MM.1S (cell line): ENCODE data around the gene APOB.

ENCODE experiments used
- DNase-seq: peaks from one replicate; pipeline ENCODE4 v3.0.0-alpha.2; 2015
- H2AFZ ChIP-seq: fragments of 300-600 bp; sonication (generic); 2 replicates; pipeline ENCODE4 v1.6.0; 2016; ENCODE audit warnings: antibody characterized with exemption, low read length
- H3F3A ChIP-seq: fragments of 300-600 bp; sonication (generic); 2 replicates; pipeline ENCODE4 v1.6.1; 2016; ENCODE audit warnings: mild to moderate bottlenecking, antibody characterized with exemption, low read length, moderate library complexity, mixed read lengths; ENCODE audit not compliant: insufficient read depth
- H3K27ac ChIP-seq: fragments of 300-600 bp; sonication (generic); 2 replicates; pipeline ENCODE4 v1.5.1; 2016; ENCODE audit warnings: mild to moderate bottlenecking, low read length
- H3K27me3 ChIP-seq: fragments of 300-600 bp; sonication (generic); replicated peaks from 2 replicates; pipeline ENCODE4 v1.6.0; 2016; ENCODE audit warnings: low read length; ENCODE audit not compliant: insufficient read depth
- H3K36me3 ChIP-seq: fragments of 300-600 bp; sonication (generic); replicated peaks from 2 replicates; pipeline ENCODE4 v1.6.1; 2016; ENCODE audit warnings: mild to moderate bottlenecking, low read length, mixed read lengths; ENCODE audit not compliant: insufficient read depth
- H3K4me1 ChIP-seq: fragments of 300-600 bp; sonication (generic); 2 replicates; pipeline ENCODE4 v1.6.1; 2016; ENCODE audit warnings: low read length, mixed read lengths
- H3K4me2 ChIP-seq: fragments of 300-600 bp; sonication (generic); 2 replicates; pipeline ENCODE4 v1.6.0; 2016; ENCODE audit warnings: low read depth, low read length
- H3K4me3 ChIP-seq: fragments of 300-600 bp; sonication (generic); 2 replicates; pipeline ENCODE4 v1.5.1; 2016; ENCODE audit warnings: low read length, mixed read lengths
- H3K79me2 ChIP-seq: fragments of 300-600 bp; sonication (generic); 2 replicates; pipeline ENCODE4 v1.6.1; 2016; ENCODE audit warnings: mixed run types, low read length, mixed read lengths
- H3K9ac ChIP-seq: fragments of 300-600 bp; sonication (generic); 2 replicates; pipeline ENCODE4 v1.6.1; 2016; ENCODE audit warnings: low read length, mixed read lengths
- H3K9me2 ChIP-seq: fragments of 300-600 bp; sonication (generic); replicated peaks from 2 replicates; pipeline ENCODE4 v1.6.1; 2016; ENCODE audit warnings: mild to moderate bottlenecking, low read length, mixed read lengths; ENCODE audit not compliant: insufficient read depth
- H3K9me3 ChIP-seq: fragments of 300-600 bp; sonication (generic); replicated peaks from 2 replicates; pipeline ENCODE4 v1.6.1; 2016; ENCODE audit warnings: mild to moderate bottlenecking, low read length, mixed read lengths; ENCODE audit not compliant: insufficient read depth
- H4K20me1 ChIP-seq: fragments of 300-600 bp; sonication (generic); 2 replicates; pipeline ENCODE4 v1.6.1; 2016; ENCODE audit warnings: mild to moderate bottlenecking, low read length, moderate library complexity, mixed read lengths; ENCODE audit not compliant: insufficient read depth
- EZH2 ChIP-seq: fragments of 300-600 bp; sonication (generic); optimal IDR thresholded peaks from 2 replicates; pipeline ENCODE3; 2017; ENCODE audit warnings: low read depth, mild to moderate bottlenecking, antibody characterized with exemption, low read length, mixed read lengths
- EZH2phosphoT487 ChIP-seq: fragments of 300-600 bp; sonication (generic); IDR thresholded peaks from 2 replicates; pipeline ENCODE4 v1.6.1; 2018; ENCODE audit warnings: antibody characterized with exemption, low read length
- TF ChIP-seq, protein P1 (sequence below): fragments of 300-600 bp; sonication (generic); IDR thresholded peaks from 2 replicates; pipeline ENCODE4 v1.5.1; 2016; ENCODE audit warnings: antibody characterized with exemption, low read length, mixed read lengths

The APOB gene

DNA sequence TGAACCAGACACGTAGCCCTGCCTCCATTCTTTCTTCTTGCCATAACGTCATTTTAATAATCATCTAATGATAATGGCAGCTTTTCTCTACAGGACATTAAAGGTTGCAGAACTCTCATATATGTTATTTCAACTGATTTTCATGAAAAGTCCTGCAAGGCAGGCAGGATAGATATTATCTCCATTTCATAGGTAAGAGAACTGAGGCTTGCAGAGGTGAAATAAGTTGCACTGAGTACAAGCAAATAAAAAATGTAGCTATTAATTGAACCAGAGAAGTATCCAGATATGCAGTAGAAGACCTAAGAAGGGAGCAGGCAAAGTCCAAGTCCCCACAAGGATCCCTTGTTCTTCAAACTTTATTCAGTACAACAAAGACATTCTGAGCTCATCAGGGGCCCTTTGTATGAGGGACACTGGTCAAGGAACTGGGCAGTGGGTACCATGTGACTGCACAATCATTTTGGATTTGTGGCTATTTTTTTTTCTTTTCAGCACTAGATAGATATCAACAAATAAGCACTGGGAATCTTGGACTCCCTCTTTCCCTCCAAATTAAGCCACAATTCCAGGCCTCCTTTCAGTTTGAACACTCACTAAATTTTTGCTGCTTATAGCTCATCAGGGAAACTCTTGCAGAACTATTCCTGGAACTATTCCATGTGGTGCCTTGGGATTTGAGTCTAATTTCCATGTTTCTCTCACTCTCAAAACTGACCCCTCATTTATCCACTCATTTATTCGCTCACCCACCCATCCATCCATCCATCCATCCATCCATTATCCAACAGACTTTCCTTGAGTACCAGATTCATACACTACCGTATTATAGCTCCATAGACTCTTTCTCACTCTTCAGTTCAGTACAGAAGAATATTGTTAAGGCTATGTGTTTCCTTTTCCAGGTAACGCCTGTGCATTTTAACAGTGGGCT, 44.6 kb downstream of the APOB start:
- Histone ChIP-seq H3K9ac (no peak overlapping the region), H3K9me2 (no peaks in the 10 kb centered on the region), H4K20me1 (no peaks in the 10 kb centered on the region), H3F3A (no peaks in the 10 kb centered on the region), H3K4me3 (no peak overlapping the region), H3K27me3 (no peaks in the 10 kb centered on the region), H3K36me3 (no peaks in the 10 kb centered on the region), H2AFZ (no peak overlapping the region), H3K4me2 (no peak overlapping the region), H3K79me2 (no peaks in the 10 kb centered on the region), H3K27ac (no peak overlapping the region), H3K9me3 (no peaks in the 10 kb centered on the region), H3K4me1 (no peaks in the 10 kb centered on the region)
- TF ChIP-seq EZH2 (no peak), EZH2phosphoT487 (no peak)
- DNase-seq = no peak

GRCh38 chr2:20997953-20998722, 45.7 kb downstream of the APOB start:
- no peaks in the 10 kb centered on the region for H3K36me3 ChIP-seq
- no peak overlapping the region for H3K27ac ChIP-seq
- no peak overlapping the region for H2AFZ ChIP-seq
- no peaks in the 10 kb centered on the region for H3K9me2 ChIP-seq
- DNase-seq = no peak
- no peaks in the 10 kb centered on the region for H3K27me3 ChIP-seq
- H3K4me3 ChIP-seq = no peak overlapping the region
- H3K4me2 ChIP-seq = no peak overlapping the region
- H3F3A ChIP-seq = no peaks in the 10 kb centered on the region
- H4K20me1 ChIP-seq = no peaks in the 10 kb centered on the region
- no peak overlapping the region for H3K9ac ChIP-seq
- no peaks in the 10 kb centered on the region for H3K4me1 ChIP-seq
- no peaks in the 10 kb centered on the region for H3K79me2 ChIP-seq
- H3K9me3 ChIP-seq = no peaks in the 10 kb centered on the region
- no peak for TF ChIP-seq EZH2
- TF ChIP-seq, protein P1, sequence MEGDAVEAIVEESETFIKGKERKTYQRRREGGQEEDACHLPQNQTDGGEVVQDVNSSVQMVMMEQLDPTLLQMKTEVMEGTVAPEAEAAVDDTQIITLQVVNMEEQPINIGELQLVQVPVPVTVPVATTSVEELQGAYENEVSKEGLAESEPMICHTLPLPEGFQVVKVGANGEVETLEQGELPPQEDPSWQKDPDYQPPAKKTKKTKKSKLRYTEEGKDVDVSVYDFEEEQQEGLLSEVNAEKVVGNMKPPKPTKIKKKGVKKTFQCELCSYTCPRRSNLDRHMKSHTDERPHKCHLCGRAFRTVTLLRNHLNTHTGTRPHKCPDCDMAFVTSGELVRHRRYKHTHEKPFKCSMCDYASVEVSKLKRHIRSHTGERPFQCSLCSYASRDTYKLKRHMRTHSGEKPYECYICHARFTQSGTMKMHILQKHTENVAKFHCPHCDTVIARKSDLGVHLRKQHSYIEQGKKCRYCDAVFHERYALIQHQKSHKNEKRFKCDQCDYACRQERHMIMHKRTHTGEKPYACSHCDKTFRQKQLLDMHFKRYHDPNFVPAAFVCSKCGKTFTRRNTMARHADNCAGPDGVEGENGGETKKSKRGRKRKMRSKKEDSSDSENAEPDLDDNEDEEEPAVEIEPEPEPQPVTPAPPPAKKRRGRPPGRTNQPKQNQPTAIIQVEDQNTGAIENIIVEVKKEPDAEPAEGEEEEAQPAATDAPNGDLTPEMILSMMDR = no peak
- no peak for TF ChIP-seq EZH2phosphoT487

- H3K4me3 ChIP-seq = no peak overlapping the region
- no peaks in the 10 kb centered on the region for H3F3A ChIP-seq
- H3K36me3 ChIP-seq = no peaks in the 10 kb centered on the region
- no peak overlapping the region for H2AFZ ChIP-seq
- no peak for DNase-seq
- H4K20me1 ChIP-seq = no peaks in the 10 kb centered on the region
- H3K9me2 ChIP-seq = no peaks in the 10 kb centered on the region
- H3K27ac ChIP-seq = no peak overlapping the region
- no peak for TF ChIP-seq EZH2phosphoT487
- TF ChIP-seq, protein P1 = no peak
- no peak for TF ChIP-seq EZH2
- no peaks in the 10 kb centered on the region for H3K9me3 ChIP-seq
- H3K79me2 ChIP-seq = no peaks in the 10 kb centered on the region
- H3K4me1 ChIP-seq = no peaks in the 10 kb centered on the region
- no peak overlapping the region for H3K9ac ChIP-seq
- H3K27me3 ChIP-seq = no peaks in the 10 kb centered on the region
- no peak overlapping the region for H3K4me2 ChIP-seq
These were observed 49.7 kb downstream of the APOB start for GRCh38 chr2:20994130-20994529.
